Measurements from ENCODE around the gene PNLDC1. TPM values are rescaled to one million over a fixed set of nuclear protein-coding genes. Genes with fewer than 3 reads are reported as not detected.

PNLDC1 gene
- total and polyA plus RNA-seq, 2 experiments from 2014 or later, result not detected

DNA sequence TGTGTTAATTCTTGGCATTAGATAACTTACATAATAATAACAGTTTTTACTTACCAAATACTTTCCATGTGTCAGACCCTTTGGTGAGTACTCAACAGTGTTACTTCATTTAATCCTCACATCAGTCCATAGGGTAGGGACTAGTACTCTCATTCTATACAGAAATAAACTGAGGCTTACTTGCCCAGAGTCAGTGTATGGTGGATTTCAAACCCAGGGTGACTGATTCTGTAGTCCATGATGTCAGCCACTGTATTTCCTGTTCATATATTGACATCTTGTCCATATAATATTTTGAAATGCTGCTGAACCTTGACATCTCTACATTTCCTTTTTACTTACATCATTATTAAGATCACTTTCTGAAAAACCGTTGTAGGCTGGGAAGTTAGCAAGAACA is 2.5 kb upstream of the PNLDC1 start (continued):
- TF ChIP-seq, protein P1, sequence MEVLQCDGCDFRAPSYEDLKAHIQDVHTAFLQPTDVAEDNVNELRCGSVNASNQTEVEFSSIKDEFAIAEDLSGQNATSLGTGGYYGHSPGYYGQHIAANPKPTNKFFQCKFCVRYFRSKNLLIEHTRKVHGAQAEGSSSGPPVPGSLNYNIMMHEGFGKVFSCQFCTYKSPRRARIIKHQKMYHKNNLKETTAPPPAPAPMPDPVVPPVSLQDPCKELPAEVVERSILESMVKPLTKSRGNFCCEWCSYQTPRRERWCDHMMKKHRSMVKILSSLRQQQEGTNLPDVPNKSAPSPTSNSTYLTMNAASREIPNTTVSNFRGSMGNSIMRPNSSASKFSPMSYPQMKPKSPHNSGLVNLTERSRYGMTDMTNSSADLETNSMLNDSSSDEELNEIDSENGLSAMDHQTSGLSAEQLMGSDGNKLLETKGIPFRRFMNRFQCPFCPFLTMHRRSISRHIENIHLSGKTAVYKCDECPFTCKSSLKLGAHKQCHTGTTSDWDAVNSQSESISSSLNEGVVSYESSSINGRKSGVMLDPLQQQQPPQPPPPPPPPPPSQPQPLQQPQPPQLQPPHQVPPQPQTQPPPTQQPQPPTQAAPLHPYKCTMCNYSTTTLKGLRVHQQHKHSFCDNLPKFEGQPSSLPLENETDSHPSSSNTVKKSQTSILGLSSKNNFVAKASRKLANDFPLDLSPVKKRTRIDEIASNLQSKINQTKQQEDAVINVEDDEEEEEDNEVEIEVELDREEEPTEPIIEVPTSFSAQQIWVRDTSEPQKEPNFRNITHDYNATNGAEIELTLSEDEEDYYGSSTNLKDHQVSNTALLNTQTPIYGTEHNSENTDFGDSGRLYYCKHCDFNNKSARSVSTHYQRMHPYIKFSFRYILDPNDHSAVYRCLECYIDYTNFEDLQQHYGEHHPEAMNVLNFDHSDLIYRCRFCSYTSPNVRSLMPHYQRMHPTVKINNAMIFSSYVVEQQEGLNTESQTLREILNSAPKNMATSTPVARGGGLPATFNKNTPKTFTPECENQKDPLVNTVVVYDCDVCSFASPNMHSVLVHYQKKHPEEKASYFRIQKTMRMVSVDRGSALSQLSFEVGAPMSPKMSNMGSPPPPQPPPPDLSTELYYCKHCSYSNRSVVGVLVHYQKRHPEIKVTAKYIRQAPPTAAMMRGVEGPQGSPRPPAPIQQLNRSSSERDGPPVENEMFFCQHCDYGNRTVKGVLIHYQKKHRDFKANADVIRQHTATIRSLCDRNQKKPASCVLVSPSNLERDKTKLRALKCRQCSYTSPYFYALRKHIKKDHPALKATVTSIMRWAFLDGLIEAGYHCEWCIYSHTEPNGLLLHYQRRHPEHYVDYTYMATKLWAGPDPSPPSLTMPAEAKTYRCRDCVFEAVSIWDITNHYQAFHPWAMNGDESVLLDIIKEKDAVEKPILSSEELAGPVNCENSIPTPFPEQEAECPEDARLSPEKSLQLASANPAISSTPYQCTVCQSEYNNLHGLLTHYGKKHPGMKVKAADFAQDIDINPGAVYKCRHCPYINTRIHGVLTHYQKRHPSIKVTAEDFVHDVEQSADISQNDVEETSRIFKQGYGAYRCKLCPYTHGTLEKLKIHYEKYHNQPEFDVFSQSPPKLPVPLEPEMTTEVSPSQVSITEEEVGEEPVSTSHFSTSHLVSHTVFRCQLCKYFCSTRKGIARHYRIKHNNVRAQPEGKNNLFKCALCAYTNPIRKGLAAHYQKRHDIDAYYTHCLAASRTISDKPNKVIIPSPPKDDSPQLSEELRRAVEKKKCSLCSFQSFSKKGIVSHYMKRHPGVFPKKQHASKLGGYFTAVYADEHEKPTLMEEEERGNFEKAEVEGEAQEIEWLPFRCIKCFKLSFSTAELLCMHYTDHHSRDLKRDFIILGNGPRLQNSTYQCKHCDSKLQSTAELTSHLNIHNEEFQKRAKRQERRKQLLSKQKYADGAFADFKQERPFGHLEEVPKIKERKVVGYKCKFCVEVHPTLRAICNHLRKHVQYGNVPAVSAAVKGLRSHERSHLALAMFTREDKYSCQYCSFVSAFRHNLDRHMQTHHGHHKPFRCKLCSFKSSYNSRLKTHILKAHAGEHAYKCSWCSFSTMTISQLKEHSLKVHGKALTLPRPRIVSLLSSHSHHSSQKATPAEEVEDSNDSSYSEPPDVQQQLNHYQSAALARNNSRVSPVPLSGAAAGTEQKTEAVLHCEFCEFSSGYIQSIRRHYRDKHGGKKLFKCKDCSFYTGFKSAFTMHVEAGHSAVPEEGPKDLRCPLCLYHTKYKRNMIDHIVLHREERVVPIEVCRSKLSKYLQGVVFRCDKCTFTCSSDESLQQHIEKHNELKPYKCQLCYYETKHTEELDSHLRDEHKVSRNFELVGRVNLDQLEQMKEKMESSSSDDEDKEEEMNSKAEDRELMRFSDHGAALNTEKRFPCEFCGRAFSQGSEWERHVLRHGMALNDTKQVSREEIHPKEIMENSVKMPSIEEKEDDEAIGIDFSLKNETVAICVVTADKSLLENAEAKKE (CRISPR knock-in tag; IDR thresholded peaks at IDR 0.05), result no peak
- no peak for TF ChIP-seq CREB1 (CRISPR knock-in tag; IDR thresholded peaks at IDR 0.05; ENCODE audit: low read depth)

DNA sequence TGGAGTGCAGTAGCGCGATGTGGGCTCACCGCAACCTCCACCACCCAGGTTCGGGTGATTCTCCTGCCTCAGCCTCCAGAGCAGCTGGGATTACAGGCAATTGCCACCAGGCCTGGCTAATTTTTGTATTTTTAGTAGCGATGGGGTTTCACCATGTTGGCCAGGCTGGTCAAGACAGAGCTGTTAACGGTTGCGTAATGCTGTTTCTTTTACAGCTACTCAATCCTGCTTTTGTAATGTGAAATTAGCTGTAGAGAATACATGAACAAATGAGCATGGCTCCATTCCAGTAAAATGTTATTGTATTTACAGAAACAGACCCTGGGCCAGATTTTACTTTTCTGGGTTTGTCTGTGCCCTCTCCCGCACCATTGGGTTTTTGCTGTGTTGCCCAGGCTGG is 1.9 kb downstream of the PNLDC1 start:
- Histone ChIP-seq H3K36me3 (ENCODE audit: insufficient read depth) (peaks cover 17% of the 10 kb centered on the region), H3K4me1 (ENCODE audit: insufficient read depth) (no peaks in the 10 kb centered on the region), H3K4me3 (no peak overlapping the region), H3K9me2 (ENCODE audit: insufficient read depth) (no peaks in the 10 kb centered on the region), H3K27me3 (ENCODE audit: insufficient read depth) (no peaks in the 10 kb centered on the region), H4K20me1 (replicated peaks; ENCODE audit: insufficient read depth) (no peaks in the 10 kb centered on the region), H3K79me2 (replicated peaks; ENCODE audit: insufficient read depth) (no peaks in the 10 kb centered on the region; the same call in 1 of the 2 replicates), H3K27ac (ENCODE audit: low read depth) (no peak overlapping the region; the same call in 1 of the 2 replicates), H3K4me2 (no peak overlapping the region), H3F3A (replicated peaks; ENCODE audit: low read depth) (0 out of 2 replicates have a peak, but pooled peaks cover 10% of the 10 kb centered on the region), H2AFZ (no peak overlapping the region)
- Mint-ChIP-seq H3K27ac (no peak overlapping the region), H3K27me3 (ENCODE audit: insufficient read depth, low read depth, poor library complexity) (peaks cover 9% of the 10 kb centered on the region), H3K9me3 (no peaks in the 10 kb centered on the region), H3K4me3 (no peak overlapping the region), H3K36me3 (ENCODE audit: low read depth) (peaks cover 22% of the 10 kb centered on the region), H3K4me1 (0 out of 3 replicates have a peak, but pooled peaks cover 2% of the 10 kb centered on the region)
- TF ChIP-seq, protein P2, sequence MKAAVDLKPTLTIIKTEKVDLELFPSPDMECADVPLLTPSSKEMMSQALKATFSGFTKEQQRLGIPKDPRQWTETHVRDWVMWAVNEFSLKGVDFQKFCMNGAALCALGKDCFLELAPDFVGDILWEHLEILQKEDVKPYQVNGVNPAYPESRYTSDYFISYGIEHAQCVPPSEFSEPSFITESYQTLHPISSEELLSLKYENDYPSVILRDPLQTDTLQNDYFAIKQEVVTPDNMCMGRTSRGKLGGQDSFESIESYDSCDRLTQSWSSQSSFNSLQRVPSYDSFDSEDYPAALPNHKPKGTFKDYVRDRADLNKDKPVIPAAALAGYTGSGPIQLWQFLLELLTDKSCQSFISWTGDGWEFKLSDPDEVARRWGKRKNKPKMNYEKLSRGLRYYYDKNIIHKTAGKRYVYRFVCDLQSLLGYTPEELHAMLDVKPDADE (IDR thresholded peaks at IDR 0.05), result no peak
- no peak for TF ChIP-seq EZH2 (IDR thresholded peaks at IDR 0.05; ENCODE audit: low read depth, unreplicated experiment)
- ATAC-seq (no peak), DNase-seq (ENCODE audit: low spot score) (no peak)

Data from GM23338 (cell line).